Retinal pigment epithelial cell (primary cell): ENCODE measurements around the gene POMZP3.
"Not testable (repeated sequence)": the region's sequence is repeated elsewhere in the genome, so short reads cannot be mapped to it uniquely, and the experiment has no call there.

ENCODE experiments used
- DNase-seq: peaks from one replicate; pipeline ENCODE4 v3.0.0-alpha.2; 2010; ENCODE audit warnings: low read depth
- H3K4me3 ChIP-seq: 2 replicates; pipeline ENCODE4 v1.5.1; 2011; ENCODE audit warnings: mild to moderate bottlenecking, low read length, control low read depth, moderate library complexity

POMZP3 gene

GRCh38 chr7:76597288-76597687, 29.8 kb downstream of the POMZP3 start:
- not testable (repeated sequence) for DNase-seq, H3K4me3 ChIP-seq

GRCh38 chr7:76592694-76593093, 34.4 kb downstream of the POMZP3 start:
- DNase-seq, H3K4me3 ChIP-seq: not testable (repeated sequence)

- not testable (repeated sequence) for DNase-seq, H3K4me3 ChIP-seq
Observed at GRCh38 chr7:76591602-76592304, 35.3 kb downstream of the POMZP3 start.

- H3K4me3 ChIP-seq, DNase-seq: not testable (repeated sequence)
Observed at GRCh38 chr7:76591033-76591432, 36.0 kb downstream of the POMZP3 start.

GRCh38 chr7:76588586-76588985, 38.5 kb downstream of the POMZP3 start:
- not testable (repeated sequence) for DNase-seq, H3K4me3 ChIP-seq

- H3K4me3 ChIP-seq, DNase-seq: not testable (repeated sequence)
Observed at GRCh38 chr7:76586585-76587315, 40.3 kb downstream of the POMZP3 start.

- DNase-seq, H3K4me3 ChIP-seq: not testable (repeated sequence)
Observed at GRCh38 chr7:76583636-76584281, 43.3 kb downstream of the POMZP3 start.

- not testable (repeated sequence) for H3K4me3 ChIP-seq
- peak; percentile 51 for DNase-seq
Observed at GRCh38 chr7:76582848-76583631, 44.0 kb downstream of the POMZP3 start.

GRCh38 chr7:76575919-76576655, 51.0 kb downstream of the POMZP3 start:
- not testable (repeated sequence) for DNase-seq, H3K4me3 ChIP-seq

GRCh38 chr7:76575431-76575830, 51.6 kb downstream of the POMZP3 start:
- not testable (repeated sequence) for H3K4me3 ChIP-seq, DNase-seq

- not testable (repeated sequence) for DNase-seq, H3K4me3 ChIP-seq
Observed at GRCh38 chr7:76572296-76572695, 54.8 kb downstream of the POMZP3 start.

GRCh38 chr7:76570324-76570775, 56.7 kb downstream of the POMZP3 start:
- H3K4me3 ChIP-seq, DNase-seq: not testable (repeated sequence)

- DNase-seq, result peak; percentile 32
- not testable (repeated sequence) for H3K4me3 ChIP-seq
Observed at GRCh38 chr7:76568742-76569141, 58.3 kb downstream of the POMZP3 start.

GRCh38 chr7:76567753-76568152, 59.3 kb downstream of the POMZP3 start:
- DNase-seq, H3K4me3 ChIP-seq: not testable (repeated sequence)

- DNase-seq, H3K4me3 ChIP-seq: not testable (repeated sequence)
Observed at GRCh38 chr7:76567311-76567710, 59.8 kb downstream of the POMZP3 start.

GRCh38 chr7:76565001-76565400, 62.1 kb downstream of the POMZP3 start:
- DNase-seq, H3K4me3 ChIP-seq: not testable (repeated sequence)

- not testable (repeated sequence) for DNase-seq, H3K4me3 ChIP-seq
Observed at GRCh38 chr7:76561342-76561741, 65.7 kb downstream of the POMZP3 start.

- H3K4me3 ChIP-seq, DNase-seq: not testable (repeated sequence)
Observed at GRCh38 chr7:76560157-76560556, 66.9 kb downstream of the POMZP3 start.
